HL-60 (cell line): ENCODE data around the gene SLC22A23.

Source experiments
- CTCF ChIP-seq: IDR thresholded peaks from one replicate; pipeline ENCODE4 v1.5.1; 2011; ENCODE audit warnings: low read length, control low read depth, inconsistent platforms; ENCODE audit not compliant: insufficient read depth
- POLR2AphosphoS5 ChIP-seq: IDR thresholded peaks from 2 replicates; pipeline ENCODE4 v1.6.1; 2012; ENCODE audit warnings: low read depth
- REST ChIP-seq: IDR thresholded peaks from 2 replicates; pipeline ENCODE4 v1.6.1; 2012; ENCODE audit warnings: low read depth; ENCODE audit not compliant: insufficient replicate concordance

DNA sequence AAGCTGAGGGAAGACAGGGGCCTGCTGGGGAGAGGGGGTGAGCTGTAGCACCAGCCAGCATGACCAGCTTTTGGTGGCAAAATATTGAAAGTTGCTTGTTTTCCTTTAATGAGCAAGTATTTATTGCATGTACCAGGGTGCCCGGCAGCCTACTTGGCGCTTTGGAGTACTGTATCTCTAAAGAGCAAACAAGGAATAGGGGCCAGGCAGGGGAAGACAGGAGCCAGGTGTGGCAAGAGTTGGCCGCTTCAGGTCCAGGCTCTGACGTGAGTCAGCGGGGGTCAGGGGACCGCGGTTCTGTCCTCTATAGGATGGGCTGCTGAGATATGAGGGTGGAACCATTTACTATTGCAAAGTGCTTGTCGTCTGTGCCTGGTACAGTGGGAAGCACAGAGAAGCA, 135.0 kb downstream of the SLC22A23 start:
- TF ChIP-seq CTCF (no peak), REST (no peak), POLR2AphosphoS5 (no peak)
